NCI-H2107 treated with DMSO at 0.1 percent for 48 hours (cell line): ENCODE measurements around the gene HOXA3.

Experiments
- DNase-seq: peaks from one replicate; lab custom pipeline; 2025; ENCODE audit not compliant: unreplicated experiment; lab: John Stamatoyannopoulos, UW

Gene HOXA3

DNA sequence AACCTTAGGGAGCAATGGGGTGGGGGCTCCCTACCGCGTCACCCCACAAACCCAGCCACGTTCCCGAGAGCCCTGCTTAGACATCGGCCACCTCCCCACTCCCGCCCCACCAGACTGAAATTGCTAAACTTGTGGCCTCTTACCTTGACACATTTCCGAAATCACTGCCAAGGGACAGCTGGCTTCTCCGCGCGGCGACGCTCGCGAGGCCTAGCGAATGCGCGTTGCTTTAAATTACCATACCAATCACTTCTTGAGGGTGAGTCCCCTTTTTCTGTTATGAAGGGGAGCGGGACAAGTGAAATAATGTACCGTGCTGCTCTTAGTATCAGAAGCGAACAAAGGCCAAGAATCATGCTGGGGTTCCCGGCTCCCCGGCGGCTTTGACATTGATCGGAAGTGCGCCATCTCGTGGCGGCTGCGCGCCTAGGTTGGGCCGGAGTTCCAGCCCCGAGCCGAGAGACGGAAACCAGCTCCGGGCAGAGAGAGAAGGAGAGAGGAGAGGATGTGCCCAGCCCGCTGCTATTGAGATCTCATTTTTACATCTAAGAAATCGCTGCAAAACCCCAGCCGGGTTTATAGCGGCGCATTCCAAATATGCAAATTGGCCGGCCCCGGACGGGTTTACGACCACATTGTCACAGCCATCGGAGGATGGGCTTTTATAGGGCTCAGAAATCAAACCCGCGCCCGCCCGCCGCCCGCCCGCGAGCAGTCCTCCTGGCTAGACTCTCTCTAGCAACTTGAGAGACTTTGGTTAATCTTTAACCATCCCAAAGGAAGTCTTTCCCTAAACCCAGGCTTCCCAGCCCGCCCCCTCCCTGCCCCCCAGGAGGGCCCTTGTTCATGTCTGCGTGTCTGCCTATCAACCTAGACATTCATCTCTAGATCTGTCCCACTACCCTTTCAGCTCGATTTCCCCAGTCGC lies 27.4 kb upstream of the HOXA3 start:
- no peak for DNase-seq

DNA sequence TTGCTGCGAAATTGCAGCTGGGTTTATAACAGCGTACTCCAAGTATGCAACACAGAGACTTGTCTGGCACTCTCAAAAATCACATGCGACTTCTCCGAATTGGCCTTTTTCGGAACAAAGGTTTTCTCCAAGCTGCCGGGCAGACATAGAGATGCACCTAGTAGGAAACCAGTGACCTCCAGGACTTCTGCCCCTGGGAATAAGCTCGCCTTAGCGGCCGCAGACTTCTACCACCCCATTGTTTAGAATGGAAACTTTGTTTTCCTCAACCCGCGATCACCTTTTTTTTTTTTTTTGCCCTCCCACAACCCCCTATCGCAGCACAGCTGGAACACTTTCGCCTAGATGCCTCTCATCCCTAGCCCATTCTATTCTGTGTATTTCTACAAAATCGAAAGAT lies 26.6 kb upstream of the HOXA3 start:
- DNase-seq, result no peak

DNA sequence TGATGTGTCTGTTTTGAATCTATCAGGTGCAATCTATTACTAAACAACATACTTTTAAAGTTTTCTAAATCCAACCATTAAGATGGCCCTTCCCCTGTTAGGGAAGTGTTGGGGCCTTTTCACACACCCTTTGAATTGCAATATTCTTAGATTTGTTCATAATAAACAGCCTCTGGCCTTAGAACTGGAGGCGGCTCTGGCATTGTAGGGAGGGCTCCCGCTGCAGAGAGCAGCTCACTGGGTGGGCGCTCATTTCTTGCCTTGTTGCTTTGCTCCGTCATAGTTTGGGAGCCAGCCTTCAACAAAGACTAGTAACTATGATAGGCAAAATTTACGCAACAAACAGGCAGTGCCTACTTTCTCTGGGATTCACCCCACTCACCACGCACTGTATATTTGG lies 26.0 kb upstream of the HOXA3 start:
- DNase-seq, result no peak

DNA sequence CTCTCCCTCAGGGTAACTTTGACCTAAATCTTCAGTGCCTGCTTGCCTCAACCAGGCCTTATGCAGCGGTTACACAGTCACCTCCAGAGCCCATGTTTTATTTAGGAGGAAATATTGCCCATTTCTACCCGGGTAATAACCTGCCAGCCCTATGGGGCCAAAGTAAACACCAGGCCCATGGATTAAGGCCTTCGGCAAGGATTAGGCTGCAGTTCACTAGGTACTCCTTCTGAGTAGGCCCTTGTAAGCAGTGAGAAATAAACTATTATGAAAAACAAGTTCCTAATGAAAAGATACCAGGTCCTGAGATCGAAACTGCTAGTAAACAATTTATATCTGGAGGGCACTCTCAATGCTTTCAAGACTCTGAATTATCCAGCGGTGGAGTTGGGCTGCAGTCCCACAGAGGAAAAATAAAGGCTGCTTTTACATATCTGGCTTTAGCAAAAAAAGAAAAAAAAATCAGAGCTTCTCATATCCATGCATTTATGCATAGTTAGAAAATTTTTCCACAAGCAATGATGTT lies 25.5 kb upstream of the HOXA3 start:
- DNase-seq, result no peak

DNA sequence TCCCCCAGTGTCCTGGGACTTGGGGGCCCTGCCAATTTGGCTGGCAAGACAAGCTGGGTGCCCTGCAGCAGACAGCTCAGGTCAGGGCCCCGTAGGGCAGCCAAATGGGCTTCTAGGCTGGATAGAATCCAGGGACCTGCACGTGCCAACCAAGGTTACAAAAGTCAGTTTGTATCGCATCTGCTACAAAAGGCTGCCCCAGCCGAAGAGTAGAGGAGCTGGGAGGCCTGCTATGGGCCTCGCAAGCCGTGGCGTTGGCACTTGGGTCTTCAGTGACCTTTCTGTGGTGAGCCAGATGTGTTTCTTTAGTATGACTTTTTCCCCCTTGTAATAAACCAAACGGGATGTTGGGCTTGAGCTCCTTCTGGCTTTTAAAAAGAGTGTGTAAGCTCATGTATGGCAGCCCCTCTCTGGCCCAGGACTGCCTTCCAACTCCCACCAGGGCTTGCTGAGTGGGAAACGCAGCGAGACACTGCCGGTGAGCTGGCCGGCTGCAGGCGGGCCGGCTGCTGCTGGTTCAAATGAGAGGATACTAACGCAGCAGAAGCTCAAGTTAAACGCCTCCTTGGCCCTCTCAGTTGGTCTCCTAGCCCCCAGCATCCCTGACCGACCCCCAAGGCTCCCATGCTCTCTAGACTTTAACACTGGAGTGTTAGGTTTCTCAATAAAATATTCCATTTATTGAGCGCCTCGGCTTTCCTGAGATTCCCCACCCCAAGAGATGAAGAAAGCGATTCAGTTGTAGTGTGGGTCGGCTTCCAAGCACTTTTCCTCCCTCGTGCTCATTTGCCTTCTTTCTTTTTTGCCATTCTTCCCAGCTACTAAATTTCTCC lies 24.8 kb upstream of the HOXA3 start:
- no peak for DNase-seq

DNA sequence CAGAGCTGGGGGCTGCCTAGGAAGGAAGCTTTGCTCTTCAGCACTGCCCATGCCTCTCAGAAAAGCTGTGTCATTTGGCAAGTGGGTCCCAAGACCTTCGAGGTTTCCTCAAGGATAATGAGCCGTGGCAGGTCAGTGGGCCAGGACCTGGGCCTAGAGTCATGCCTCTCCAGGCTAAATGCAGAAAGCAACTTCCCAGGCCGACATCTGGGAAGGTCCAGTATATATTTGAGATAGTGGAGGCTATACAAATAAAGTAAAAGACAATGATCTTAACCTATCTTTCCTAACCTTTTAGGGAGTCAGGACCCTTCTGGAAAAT lies 24.1 kb upstream of the HOXA3 start:
- DNase-seq, result no peak

DNA sequence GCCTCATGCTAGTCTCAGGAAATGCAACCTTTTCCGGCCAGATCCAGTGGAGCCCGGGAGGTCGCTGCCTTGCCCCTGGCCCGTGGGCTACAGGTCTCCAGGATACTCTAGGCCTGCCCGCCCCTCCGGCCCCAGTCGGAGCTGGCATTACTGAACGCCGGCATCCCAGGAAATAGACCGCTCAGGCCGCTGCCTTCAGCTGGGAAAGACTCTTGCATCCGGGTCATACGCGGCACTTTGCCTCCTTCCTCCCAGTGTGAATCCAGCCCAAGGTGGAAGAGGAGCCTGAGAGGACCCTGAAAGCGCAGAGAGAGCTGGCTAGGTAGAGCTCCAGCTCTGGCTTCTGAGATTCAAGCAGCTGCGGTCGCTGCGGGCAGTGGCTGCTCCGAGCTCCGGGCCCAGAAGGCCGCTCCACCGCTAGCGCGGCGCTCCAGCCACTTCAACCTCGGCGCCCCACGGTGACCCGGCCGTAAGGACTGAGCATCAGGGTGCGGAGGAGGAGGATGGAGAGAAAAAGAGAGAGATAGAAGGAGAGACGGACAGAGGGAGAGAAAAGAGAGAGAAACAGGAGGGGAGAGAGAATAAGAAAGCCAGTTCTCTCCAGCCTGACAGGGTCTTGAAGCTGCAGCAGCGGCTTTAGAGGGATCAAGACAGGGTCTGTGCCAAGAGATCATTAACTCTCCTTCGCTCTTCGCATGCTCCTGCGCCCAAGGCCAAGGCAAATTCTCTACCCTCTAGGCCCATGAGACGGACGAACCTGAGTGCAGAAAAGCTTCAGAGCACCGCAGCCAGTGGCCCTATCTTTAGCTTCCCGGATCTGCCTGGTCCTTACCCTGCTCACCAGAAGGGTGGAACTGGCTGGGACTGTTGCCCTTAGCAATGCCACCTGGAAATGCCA lies 23.5 kb upstream of the HOXA3 start:
- DNase-seq, result no peak

DNA sequence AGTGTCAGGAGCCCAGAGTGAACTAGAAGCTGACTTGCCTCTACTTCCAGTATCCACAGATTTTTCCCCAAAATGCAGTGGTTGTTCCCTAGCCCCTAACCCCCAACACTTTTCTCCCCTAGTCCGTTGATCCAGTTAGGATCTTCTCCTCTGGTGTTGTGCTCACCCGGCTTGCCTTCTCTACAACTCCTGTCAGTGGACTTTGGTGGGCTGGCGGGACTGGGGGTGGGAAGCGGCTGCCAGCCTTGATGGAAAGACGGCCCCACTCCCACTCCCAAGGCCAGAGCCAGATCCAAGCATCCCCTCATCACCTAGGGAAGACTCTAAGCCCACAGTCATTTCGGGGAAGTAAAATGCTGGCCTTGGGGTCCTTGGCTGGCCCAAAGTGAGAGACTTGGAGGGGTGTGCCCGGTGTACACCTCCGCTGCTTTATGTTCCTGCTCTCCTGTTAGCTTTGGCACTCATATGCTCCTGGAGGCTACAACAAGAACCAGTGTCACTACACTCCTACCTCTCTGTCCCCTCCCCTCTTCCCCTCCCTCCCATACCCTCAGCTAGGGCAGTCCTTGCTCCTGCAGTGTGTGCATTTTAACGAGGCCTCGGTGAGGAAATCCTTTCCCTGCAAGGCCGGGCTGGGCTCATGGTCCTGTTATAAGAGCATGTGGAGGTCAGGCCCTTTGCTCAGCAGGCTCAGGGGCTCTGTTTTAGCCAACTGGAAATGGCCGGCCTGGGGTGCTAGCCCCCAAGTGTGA lies 22.7 kb upstream of the HOXA3 start:
- DNase-seq, result no peak

DNA sequence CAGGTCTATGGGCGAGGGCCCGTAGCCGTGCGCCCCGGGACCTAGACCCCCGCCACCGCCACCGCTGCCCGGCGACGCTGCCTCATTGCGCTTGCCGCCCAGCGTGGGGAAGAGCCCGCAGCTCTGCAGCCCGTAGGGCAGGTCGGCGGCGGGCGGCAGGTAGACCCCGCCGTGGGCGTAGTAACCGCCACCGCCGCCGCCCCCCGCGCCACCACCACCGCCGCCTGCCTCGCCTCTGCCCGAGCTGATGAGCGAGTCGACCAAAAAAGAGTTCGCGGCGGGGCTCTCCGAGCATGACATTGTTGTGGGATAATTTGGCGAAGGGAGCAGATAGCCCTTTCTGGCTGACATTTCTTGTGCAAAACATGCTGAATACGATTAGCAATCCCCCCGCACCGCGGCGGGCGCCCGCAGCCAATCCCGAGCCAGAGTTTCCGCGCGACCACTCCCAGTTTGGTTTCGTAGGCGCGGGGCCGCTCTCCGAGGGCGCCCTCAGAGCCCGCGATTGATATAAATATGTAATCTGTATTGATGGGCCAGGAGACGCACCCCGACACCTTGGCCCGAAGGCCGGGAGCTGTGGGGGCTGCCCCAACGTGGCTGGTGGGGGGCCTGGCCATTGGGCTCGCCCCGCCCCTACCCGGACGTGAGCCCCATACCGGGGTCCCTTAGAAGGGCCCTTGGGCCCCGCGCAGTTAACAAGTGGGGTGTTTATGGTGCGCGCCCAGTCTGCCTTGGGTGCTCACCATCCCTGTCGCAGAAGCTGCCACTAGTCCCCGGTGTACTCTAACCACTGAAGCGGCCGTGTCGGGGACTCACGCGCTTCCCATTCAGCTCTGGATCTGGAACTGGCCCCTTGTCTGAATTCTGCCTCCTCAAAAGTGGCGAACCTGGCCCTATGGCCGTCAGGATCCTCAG lies 21.8 kb upstream of the HOXA3 start, which contains the start of gene HOXA10:
TSS of gene HOXA10 (minus strand) at position 365 of the 918 bp plus-strand sequence. CDS start at position 351, 14 bp downstream.
- DNase-seq, result no peak

DNA sequence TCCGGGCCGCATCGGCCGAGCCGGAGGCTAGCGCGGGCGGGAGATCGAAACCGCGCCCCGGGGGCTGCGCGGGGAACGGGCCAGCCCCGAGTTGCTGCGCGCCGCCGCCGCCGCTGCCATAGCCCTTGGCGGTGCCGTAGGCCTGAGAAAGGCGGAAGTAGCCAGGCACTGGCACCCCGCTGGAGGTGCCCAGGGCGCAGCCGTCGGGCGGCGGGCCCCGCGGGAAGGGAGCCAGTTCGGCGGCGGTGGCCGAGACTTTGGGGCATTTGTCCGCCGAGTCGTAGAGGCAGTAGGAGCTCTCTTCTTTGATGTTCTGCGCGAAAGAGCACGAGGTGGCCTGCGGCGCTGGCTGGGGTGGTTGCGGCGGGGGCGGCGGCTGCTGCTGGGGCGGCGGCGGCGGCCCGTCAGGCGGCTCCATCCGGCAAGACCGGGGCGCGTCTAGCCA lies 21.1 kb upstream of the HOXA3 start:
- no peak for DNase-seq

DNA sequence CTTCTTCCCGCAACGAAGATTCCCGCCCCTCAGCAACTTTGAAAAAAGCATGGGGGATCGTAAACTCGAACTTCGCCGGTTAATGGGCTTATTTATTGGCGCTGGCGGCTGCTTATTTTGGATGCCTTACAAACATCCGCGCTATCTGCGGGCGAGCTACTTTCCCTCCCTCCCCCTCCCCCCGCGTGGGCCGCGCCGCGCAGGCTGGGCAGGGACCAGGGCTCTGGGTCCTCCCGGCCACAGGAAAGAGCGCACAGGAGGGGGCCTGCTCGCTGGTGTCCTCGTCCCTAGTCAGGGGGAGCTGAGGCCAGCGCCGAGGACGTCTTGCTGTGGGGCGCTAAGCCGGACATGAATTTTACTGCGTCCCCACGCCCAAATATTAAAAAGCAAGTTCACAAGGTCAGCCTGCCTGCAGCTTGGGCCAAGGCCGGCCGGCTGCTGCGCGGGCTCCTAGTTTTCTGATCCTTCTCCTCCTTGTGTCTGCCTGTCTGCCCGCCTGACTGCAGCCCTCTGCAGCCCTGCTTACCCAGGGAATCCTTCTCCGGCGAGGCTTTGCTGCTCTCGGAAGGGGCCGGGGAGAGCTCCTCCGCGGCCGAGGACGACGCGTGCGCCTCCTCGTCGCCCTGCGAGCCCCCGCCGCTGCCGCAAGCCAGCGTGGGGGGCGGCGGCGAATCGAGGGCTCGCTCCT lies 20.6 kb upstream of the HOXA3 start:
- DNase-seq, result no peak

DNA sequence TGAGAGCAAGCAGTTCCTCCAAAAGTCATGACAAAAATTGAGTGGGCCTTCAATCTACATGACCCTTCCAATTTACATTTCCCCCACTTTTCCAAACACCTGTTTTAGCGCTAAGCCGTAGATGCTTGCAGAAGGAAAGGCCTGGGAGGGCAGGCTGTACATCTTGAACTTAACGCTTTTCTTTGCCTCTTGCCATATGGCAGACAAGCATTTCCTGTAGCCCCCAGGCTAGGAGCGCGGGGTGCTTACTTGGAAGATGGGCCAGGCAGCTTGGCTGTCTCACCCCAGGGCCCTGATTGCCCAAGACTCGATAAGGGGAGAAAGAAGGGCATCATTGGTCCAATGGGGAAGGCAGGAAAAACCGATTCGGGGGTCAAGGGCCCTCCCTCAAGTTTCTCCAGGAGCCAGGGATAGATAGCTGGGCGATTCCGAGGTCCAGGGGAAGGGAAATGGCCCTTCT lies 20.0 kb upstream of the HOXA3 start:
- no peak for DNase-seq

DNA sequence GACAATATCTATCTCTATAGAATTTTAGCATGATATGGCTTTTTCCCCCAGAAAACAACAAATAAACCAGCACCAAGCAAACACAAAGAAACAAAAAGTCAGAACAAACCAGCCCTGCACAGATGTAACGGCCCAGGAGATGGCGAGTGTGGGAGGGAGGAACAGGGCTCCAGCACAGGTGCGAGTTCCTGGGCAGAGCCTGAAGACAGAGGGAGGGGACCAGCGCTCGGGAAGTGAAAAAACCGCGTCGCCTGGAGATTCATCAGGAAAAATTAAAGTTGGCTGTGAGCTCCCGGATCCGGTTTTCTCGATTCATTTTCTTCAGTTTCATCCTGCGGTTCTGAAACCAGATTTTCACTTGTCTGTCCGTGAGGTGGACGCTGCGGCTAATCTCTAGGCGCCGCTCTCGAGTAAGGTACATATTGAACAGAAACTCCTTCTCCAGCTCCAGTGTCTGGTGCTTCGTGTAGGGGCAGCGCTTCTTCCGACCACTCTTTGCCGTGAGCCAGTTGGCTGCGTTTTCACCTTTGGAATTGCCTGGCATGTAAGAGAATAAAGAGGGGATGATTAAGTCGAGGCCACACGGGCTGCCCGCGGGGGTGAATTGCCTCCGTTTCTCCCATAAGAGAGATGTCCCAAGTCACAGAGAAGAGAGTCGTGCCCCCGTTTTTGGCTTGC lies 19.4 kb upstream of the HOXA3 start:
- DNase-seq, result no peak

DNA sequence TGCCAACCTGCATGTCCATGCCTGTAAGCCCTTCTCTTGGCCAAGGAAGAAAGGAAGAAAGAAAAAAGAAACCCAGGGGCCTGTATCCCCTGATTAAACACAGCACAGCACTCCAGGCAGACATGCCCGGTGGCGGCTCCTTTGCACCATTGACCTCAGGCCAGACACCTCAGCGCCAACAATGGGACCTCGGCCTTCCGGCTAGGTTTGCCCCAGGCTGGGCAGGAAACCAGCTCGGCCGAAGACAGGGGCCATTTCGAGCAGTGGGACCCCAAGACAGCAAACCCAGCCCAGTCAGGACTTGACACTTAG lies 18.9 kb upstream of the HOXA3 start:
- no peak for DNase-seq

DNA sequence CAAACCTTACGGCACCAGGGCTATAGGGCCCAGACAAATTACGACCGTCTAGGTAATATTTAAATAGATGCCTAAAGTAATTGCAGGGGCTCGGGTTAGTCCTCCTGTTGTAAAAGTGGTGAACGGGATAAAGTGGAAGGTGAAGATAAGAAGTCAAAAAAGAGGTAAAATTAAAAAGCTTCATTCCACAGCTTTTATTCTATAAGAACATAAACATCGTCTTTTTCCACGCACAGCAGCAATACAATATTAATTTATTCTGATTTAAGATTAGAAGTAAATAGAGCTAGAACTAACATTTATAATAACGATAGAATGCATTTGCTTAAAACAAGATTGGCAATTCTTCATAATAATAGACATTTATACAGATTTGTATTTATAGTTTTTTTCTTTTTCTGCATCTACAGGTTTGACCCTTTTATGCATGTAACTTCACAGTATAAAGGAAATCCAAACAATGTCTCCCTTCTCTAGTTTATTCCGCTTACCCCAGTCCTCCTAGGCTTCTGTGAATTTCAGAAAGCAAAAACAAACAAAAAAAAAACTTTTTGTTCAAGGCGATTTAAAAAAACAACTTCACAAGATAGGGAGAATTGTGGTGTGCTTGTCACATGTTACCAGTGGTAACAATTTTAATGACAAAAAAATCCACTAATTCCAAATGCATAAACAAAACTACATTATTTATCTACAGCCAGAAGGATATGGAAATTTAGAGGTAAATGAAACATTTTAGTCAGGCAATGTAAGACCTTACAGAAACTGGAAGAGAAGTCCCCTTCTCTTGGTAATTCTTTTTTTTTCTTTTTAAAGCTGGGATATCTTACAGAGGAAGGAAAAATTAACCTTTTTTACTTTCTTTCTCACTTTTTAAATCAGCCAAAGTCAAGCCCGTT lies 18.3 kb upstream of the HOXA3 start:
- no peak for DNase-seq

DNA sequence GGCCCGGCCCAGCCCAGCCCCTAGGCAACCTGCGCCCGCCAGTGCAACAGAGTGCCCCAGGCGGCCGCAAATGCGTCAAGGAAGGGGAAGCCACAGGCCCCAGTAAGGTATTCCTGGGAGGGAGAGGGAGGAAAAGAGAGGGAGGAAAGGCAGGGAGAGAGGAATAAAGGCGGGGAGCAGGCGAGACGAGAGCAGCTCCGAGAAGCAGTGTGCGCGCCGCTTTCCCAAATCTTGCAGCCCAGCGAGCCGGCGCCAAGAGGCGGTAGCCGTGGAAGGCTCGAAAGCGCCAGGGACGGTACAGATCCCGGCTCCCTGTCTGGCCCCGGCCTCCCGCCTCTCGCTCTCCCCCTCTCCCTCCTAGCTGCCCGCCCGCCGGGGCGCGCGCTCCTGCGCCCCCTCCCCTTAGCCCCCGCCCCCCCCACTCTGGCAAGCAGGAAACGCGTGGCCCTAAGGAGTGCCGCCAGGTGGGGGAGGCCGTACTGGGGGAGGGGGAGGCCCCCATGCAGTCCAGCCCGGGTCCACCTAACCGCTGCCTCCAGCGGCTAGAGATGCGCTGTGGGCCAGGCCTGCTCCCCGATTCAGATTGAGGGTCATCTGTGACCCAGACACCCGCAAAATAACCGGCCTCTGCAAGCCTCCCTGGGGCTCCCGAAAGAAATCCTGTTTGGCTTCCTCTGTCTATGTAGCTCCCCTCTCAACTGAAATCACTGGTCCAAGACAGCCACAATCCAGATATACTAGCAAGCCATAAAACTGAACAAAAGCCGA lies 17.5 kb upstream of the HOXA3 start:
- DNase-seq, result no peak
